ENCODE data around the gene SORCS2. TPM values are rescaled to one million over a fixed set of nuclear protein-coding genes. Genes with fewer than 3 reads are reported as not detected.

SORCS2 gene
- total and polyA plus RNA-seq, 2 of the 13 experiments (the other 11 are each of a cell fraction or from before 2014, with no cell fraction given): 0.82 to 1.0 TPM

DNA sequence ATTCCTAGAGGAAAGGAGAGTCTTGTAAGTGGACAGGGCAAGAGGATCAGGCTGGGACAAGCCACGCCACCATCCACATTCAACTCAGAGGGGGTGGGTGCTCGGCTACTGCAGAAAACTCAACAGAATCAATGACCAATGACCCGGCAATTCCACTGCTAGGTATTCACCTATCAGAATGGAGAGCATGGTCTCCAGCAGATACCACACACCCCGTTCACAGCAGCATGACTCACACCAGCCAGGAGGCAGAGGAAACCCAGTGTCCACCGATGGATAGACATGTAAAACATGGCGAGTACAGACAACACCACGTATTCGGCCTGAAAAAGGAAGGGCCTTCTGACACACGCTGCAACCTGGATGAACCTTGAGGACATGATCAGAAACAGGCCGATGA is 571.5 kb downstream of the SORCS2 start:
- in situ Hi-C loops (cut with HindIII; ENCODE audit: extremely low pct_ligation_motif_present, low pct_unique_long_range_greater_than_20kb) (no loop called here), intact Hi-C loops (cut with micrococcal nuclease; ENCODE audit: unreplicated experiment) (no loop called here)
- peaks cover 67% of the 10 kb centered on the region for H3K4me1 ChIP-seq (ENCODE audit: insufficient read depth, low read length)
- no peaks in the 10 kb centered on the region for H3K27me3 ChIP-seq (ENCODE audit: control insufficient read depth in 1 of 2, insufficient read depth in 2 of 2, low read length in 2 of 2)
- no peak for TF ChIP-seq ZNF10 (CRISPR knock-in tag; IDR thresholded peaks at IDR 0.05; ENCODE audit: borderline replicate concordance, low read depth)
- TF ChIP-seq ZFP36 (IDR thresholded peaks at IDR 0.05; ENCODE audit: borderline replicate concordance, low read depth, low read length, partially characterized antibody): no peak
- TF ChIP-seq ZNF354B (CRISPR knock-in tag; IDR thresholded peaks at IDR 0.05): no peak
- no peak for TF ChIP-seq SPEN (CRISPR knock-in tag; IDR thresholded peaks at IDR 0.05; ENCODE audit: low read depth)
- TF ChIP-seq, protein P1, sequence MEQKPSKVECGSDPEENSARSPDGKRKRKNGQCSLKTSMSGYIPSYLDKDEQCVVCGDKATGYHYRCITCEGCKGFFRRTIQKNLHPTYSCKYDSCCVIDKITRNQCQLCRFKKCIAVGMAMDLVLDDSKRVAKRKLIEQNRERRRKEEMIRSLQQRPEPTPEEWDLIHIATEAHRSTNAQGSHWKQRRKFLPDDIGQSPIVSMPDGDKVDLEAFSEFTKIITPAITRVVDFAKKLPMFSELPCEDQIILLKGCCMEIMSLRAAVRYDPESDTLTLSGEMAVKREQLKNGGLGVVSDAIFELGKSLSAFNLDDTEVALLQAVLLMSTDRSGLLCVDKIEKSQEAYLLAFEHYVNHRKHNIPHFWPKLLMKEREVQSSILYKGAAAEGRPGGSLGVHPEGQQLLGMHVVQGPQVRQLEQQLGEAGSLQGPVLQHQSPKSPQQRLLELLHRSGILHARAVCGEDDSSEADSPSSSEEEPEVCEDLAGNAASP (CRISPR knock-in tag; IDR thresholded peaks at IDR 0.05; ENCODE audit: borderline replicate concordance): no peak
- no peak for TF ChIP-seq SMARCE1 (IDR thresholded peaks at IDR 0.05; ENCODE audit: borderline replicate concordance)
- TF ChIP-seq ZNF644 (CRISPR knock-in tag; IDR thresholded peaks at IDR 0.05; ENCODE audit: low read depth): no peak
- TF ChIP-seq HNRNPK (IDR thresholded peaks at IDR 0.05; ENCODE audit: low read depth, low read length, poor library complexity, severe bottlenecking): no peak
- TF ChIP-seq, protein P2, sequence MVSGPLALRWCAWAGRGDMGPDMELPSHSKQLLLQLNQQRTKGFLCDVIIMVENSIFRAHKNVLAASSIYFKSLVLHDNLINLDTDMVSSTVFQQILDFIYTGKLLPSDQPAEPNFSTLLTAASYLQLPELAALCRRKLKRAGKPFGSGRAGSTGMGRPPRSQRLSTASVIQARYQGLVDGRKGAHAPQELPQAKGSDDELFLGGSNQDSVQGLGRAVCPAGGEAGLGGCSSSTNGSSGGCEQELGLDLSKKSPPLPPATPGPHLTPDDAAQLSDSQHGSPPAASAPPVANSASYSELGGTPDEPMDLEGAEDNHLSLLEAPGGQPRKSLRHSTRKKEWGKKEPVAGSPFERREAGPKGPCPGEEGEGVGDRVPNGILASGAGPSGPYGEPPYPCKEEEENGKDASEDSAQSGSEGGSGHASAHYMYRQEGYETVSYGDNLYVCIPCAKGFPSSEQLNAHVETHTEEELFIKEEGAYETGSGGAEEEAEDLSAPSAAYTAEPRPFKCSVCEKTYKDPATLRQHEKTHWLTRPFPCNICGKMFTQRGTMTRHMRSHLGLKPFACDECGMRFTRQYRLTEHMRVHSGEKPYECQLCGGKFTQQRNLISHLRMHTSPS (CRISPR knock-in tag; IDR thresholded peaks at IDR 0.05; ENCODE audit: low read depth): no peak
- TF ChIP-seq THAP11 (CRISPR knock-in tag; IDR thresholded peaks at IDR 0.05): no peak
- H3K27ac ChIP-seq (ENCODE audit: extremely low read length, insufficient read depth, low read length): no peak overlapping the region
- FAIRE-seq: no peak
- H3K36me3 ChIP-seq (replicated peaks in 1 of 2; ENCODE audit: control insufficient read depth in 1 of 2, insufficient read depth in 2 of 2, low read length in 2 of 2): peaks cover 3 to 4% of the 10 kb centered on the region in 2 experiments; a peak in 1 of 5 replicates
- CTCF ChIA-PET (ENCODE audit: low intra/inter-chr PET ratio, low total read pairs): no interaction called here
- H3K4me2 ChIP-seq (ENCODE audit: low read depth, low read length): no peak overlapping the region
- no peak for ATAC-seq
- POLR2A ChIA-PET: no interaction called here
- BruUV-seq (replicated peaks): no TSS peak
- H2AFZ ChIP-seq (ENCODE audit: low read length): no peak overlapping the region
- no peaks in the 10 kb centered on the region for H3K79me2 ChIP-seq (ENCODE audit: insufficient read depth, low read length)
- H3K9me3 ChIP-seq (ENCODE audit: low read length): no peaks in the 10 kb centered on the region
- no peak overlapping the region for H3K9ac ChIP-seq (ENCODE audit: insufficient read depth, low read depth, low read length)
- WGBS (ENCODE audit: low lambda C conversion rate): 94% methylated on average over 7 of the region's 10 CpGs
- no peak overlapping the region for H3K4me3 ChIP-seq (replicated peaks in 1 of 3; ENCODE audit: insufficient read depth in 1 of 3, low read depth in 2 of 3, low read length in 3 of 3)
- DNase-seq (ENCODE audit: low spot score): no peak
- no peaks in the 10 kb centered on the region for H4K20me1 ChIP-seq (ENCODE audit: insufficient read depth, low read length)
